CD4-positive, alpha-beta T cell treated with Interleukin-17A for 4 hours (primary cell): ENCODE results near the gene DLG2.
A peak's percentile ranks its signal among the peaks of the same experiment; 100 is the strongest.

Experiments
- DNase-seq: peaks from one replicate; pipeline ENCODE4 v3.0.0-alpha.2; 2020; ENCODE audit warnings: mixed read lengths

The DLG2 gene

GRCh38 chr11:83723999-83724398, 1903.1 kb downstream of the DLG2 start:
- DNase-seq, result peak; percentile 4

GRCh38 chr11:83722392-83723119, 1904.6 kb downstream of the DLG2 start:
- DNase-seq, result no peak

- no peak for DNase-seq
Observed at GRCh38 chr11:83721263-83721662, 1905.9 kb downstream of the DLG2 start.

- no peak for DNase-seq
Observed at GRCh38 chr11:83720675-83721074, 1906.5 kb downstream of the DLG2 start.

- no peak for DNase-seq
Observed at GRCh38 chr11:83717537-83717936, 1909.6 kb downstream of the DLG2 start.

GRCh38 chr11:83715927-83716535, 1911.1 kb downstream of the DLG2 start:
- no peak for DNase-seq

GRCh38 chr11:83713708-83714107, 1913.4 kb downstream of the DLG2 start:
- no peak for DNase-seq

GRCh38 chr11:83711106-83711527, 1916.0 kb downstream of the DLG2 start:
- DNase-seq, result no peak

- no peak for DNase-seq
Observed at GRCh38 chr11:83709434-83709833, 1917.7 kb downstream of the DLG2 start.

- DNase-seq, result no peak
Observed at GRCh38 chr11:83706566-83706965, 1920.6 kb downstream of the DLG2 start.

- DNase-seq, result no peak
Observed at GRCh38 chr11:83702796-83703195, 1924.3 kb downstream of the DLG2 start.

GRCh38 chr11:83697518-83697917, 1929.6 kb downstream of the DLG2 start:
- DNase-seq, result no peak

GRCh38 chr11:83695046-83695445, 1932.1 kb downstream of the DLG2 start:
- no peak for DNase-seq

- no peak for DNase-seq
Observed at GRCh38 chr11:83694191-83694910, 1932.8 kb downstream of the DLG2 start.

GRCh38 chr11:83693306-83693992, 1933.7 kb downstream of the DLG2 start:
- no peak for DNase-seq

GRCh38 chr11:83692675-83693074, 1934.5 kb downstream of the DLG2 start:
- DNase-seq, result no peak

GRCh38 chr11:83691451-83691950, 1935.6 kb downstream of the DLG2 start:
- DNase-seq, result no peak

GRCh38 chr11:83689144-83689780, 1937.9 kb downstream of the DLG2 start:
- DNase-seq, result no peak

- DNase-seq, result no peak
Observed at GRCh38 chr11:83687787-83688186, 1939.4 kb downstream of the DLG2 start.

- no peak for DNase-seq
Observed at GRCh38 chr11:83685730-83686129, 1941.4 kb downstream of the DLG2 start.

- DNase-seq, result no peak
Observed at GRCh38 chr11:83684071-83684470, 1943.1 kb downstream of the DLG2 start.

GRCh38 chr11:83682611-83682973, 1944.6 kb downstream of the DLG2 start:
- no peak for DNase-seq
